A549 (cell line): ENCODE results near the gene OR2M4. TPM values are rescaled to one million over a fixed set of nuclear protein-coding genes. Genes with fewer than 3 reads are reported as not detected.
"Not testable (repeated sequence)": the region's sequence is repeated elsewhere in the genome, so short reads cannot be mapped to it uniquely, and the experiment has no call there.

Source experiments
- ATAC-seq, 2 experiments: fragments of 200-7000 bp in 1 of 2; fragments of >200 bp in 1 of 2; cut with Nextera tagmentation in 1 of 2; cut with Tn5 transposase in 1 of 2; 3 replicates each; pipeline versions ENCODE4 v1.8.0 to v1.9.1; 2018 to 2020; ENCODE audit warnings: mild to moderate bottlenecking in 1 of 2, moderate library complexity in 1 of 2
- CTCF ChIA-PET: fragments of 300-600 bp; sonication (Branson Sonifier 250); formaldehyde crosslinking; extraction: SDS; loops from one replicate; lab custom pipeline; 2021; ENCODE audit warnings: antibody characterized with exemption, inconsistent platforms; lab: Yijun Ruan, JAX
- POLR2A ChIA-PET: fragments of 350-600 bp; formaldehyde crosslinking; extraction: SDS; loops from one replicate; lab custom pipeline; 2021; ENCODE audit warnings: antibody characterized with exemption, inconsistent platforms; lab: Yijun Ruan, JAX
- DNase-seq, 2 experiments: peaks; one replicate each; pipeline versions ENCODE4 v3.0.0 to v3.0.0-alpha.2; 2011 to 2016; ENCODE audit warnings: low read depth in 1 of 2, low spot score in 1 of 2
- FAIRE-seq: peaks from 2 replicates; lab custom pipeline; 2011; peaks lifted over from hg19 to GRCh38; lab: Jason Lieb, UNC
- H3K27ac ChIP-seq, 2 experiments: fragments of >200 bp; sonication (Bioruptor Twin); formaldehyde crosslinking; 3 replicates each; pipeline ENCODE4 v1.5.1; 2016 to 2017
- H3K4me1 ChIP-seq: fragments of >200 bp; sonication (Bioruptor Twin); formaldehyde crosslinking; 3 replicates; pipeline ENCODE4 v1.6.1; 2016
- H3K4me2 ChIP-seq: fragments of >200 bp; sonication (Bioruptor Twin); formaldehyde crosslinking; 3 replicates; pipeline ENCODE4 v1.6.1; 2016
- H3K4me3 ChIP-seq: fragments of >200 bp; sonication (Bioruptor Twin); formaldehyde crosslinking; 3 replicates; pipeline ENCODE4 v1.5.1; 2016
- H3K9me3 ChIP-seq: fragments of >200 bp; sonication (Bioruptor Twin); formaldehyde crosslinking; 3 replicates; pipeline ENCODE4 v1.6.1; 2016
- BCL3 ChIP-seq: fragments of >200 bp; sonication (Bioruptor Twin); formaldehyde crosslinking; IDR thresholded peaks from 3 replicates; pipeline ENCODE4 v1.6.1; 2016
- CEBPB ChIP-seq, 2 experiments: fragments of >200 bp in 1 of 2; sonication (Bioruptor Twin) in 1 of 2; formaldehyde crosslinking in 1 of 2; IDR thresholded peaks; 2 replicates each; pipeline ENCODE4 v1.6.1; 2012 to 2016
- EP300 ChIP-seq, 2 experiments: fragments of >200 bp; sonication (Bioruptor Twin); formaldehyde crosslinking; IDR thresholded peaks; 2 replicates in 1 of 2; 3 replicates in 1 of 2; pipeline ENCODE4 v1.6.1; 2016 to 2017
- ESRRA ChIP-seq: fragments of 150-350 bp; IDR thresholded peaks from 2 replicates; pipeline ENCODE4 v1.6.1; 2014; ENCODE audit warnings: mild to moderate bottlenecking, low read length, borderline replicate concordance
- HDAC2 ChIP-seq: fragments of 200-600 bp; sonication (generic); IDR thresholded peaks from 2 replicates; pipeline ENCODE4 v1.6.1; 2016
- HMGXB4 ChIP-seq: fragments of 250-450 bp; sonication (Bioruptor Pico); IDR thresholded peaks from 2 replicates; pipeline ENCODE4 v1.5.0; 2021; ENCODE audit warnings: mild to moderate bottlenecking, moderate library complexity, borderline replicate concordance
- JUNB ChIP-seq: fragments of >200 bp; sonication (Bioruptor Twin); formaldehyde crosslinking; IDR thresholded peaks from 2 replicates; pipeline ENCODE4 v1.6.1; 2016
- KDM5A ChIP-seq: fragments of 200-600 bp; sonication (generic); IDR thresholded peaks from 2 replicates; pipeline ENCODE4 v1.6.1; 2016; ENCODE audit warnings: antibody characterized with exemption, mild to moderate bottlenecking
- MAFK ChIP-seq: fragments of 450-650 bp; IDR thresholded peaks from 2 replicates; pipeline ENCODE4 v1.6.1; 2014; ENCODE audit not compliant: partially characterized antibody
- MYC ChIP-seq: IDR thresholded peaks from 2 replicates; pipeline ENCODE4 v1.6.1; 2012; ENCODE audit warnings: mild to moderate bottlenecking, inconsistent platforms, low read length, improper control_type of control experiment, borderline replicate concordance
- POLR2A ChIP-seq: IDR thresholded peaks from 2 replicates; pipeline ENCODE4 v1.6.1; 2012; ENCODE audit warnings: mild to moderate bottlenecking, low read length
- RAD21 ChIP-seq, 2 experiments: fragments of >200 bp in 1 of 2; sonication (Bioruptor Twin) in 1 of 2; formaldehyde crosslinking in 1 of 2; IDR thresholded peaks in 1 of 2; conservative IDR thresholded peaks in 1 of 2; 2 replicates in 1 of 2; 3 replicates in 1 of 2; pipeline ENCODE4 v1.6.1; 2012 to 2018; ENCODE audit warnings: inconsistent platforms in 1 of 2
- RNF2 ChIP-seq: fragments of 200-600 bp; sonication (generic); IDR thresholded peaks from 2 replicates; pipeline ENCODE4 v1.6.1; 2016; ENCODE audit warnings: low read depth, mild to moderate bottlenecking, antibody characterized with exemption, moderate library complexity, borderline replicate concordance
- TFCP2L1 ChIP-seq: fragments of 250-450 bp; sonication (Bioruptor Pico); IDR thresholded peaks from 2 replicates; pipeline ENCODE4 v1.5.0; 2021; ENCODE audit warnings: mild to moderate bottlenecking
- TP53 ChIP-seq: fragments of 250-450 bp; sonication (Bioruptor Pico); IDR thresholded peaks from 2 replicates; pipeline ENCODE4 v1.5.0; 2021; ENCODE audit warnings: mild to moderate bottlenecking, moderate library complexity
- WGBS: methylation state at CpG from one replicate; pipeline ENCODE4 v1.1.6; 2017; ENCODE audit errors: missing lambda C conversion rate; 5-methylcytosine and 5-hydroxymethylcytosine counted together
- polyA plus RNA-seq, 4 experiments: library from polyadenylated mRNA; depleted of rRNA in 3 of 4; stranded (reverse); fragments of >200 nt; fragmentation: RNase III in 1 of 4; extraction: RNeasy Plus Mini Kit Qiagen cat#74134 plus additional on column Dnase treatment in 1 of 4; gene quantifications; 2 replicates in 3 of 4; 3 replicates in 1 of 4; pipeline ENCODE4 v1.2.3, GENCODE V29; 2011 to 2017

Gene OR2M4
- polyA plus RNA-seq, 2 of the 4 experiments (the other 2 are of a cell fraction): not detected

GRCh38 chr1:248225537-248225936 lies 5.7 kb upstream of the OR2M4 start (continued):
- TF ChIP-seq HMGXB4 (CRISPR knock-in tag): no peak
- no peak for TF ChIP-seq ESRRA
- no peak for TF ChIP-seq TFCP2L1 (CRISPR knock-in tag)
- no peak for TF ChIP-seq CEBPB (IDR thresholded peaks at IDR 0.05)
- no peak for TF ChIP-seq MAFK
- TF ChIP-seq EP300 (IDR thresholded peaks at IDR 0.05): no peak
- no peak for TF ChIP-seq RAD21 (conservative IDR thresholded peaks at IDR 0.05 in 1 of 2, IDR thresholded peaks at IDR 0.05 in 1 of 2)
- TF ChIP-seq, all 56 proteins: peak for 0

GRCh38 chr1:248229360-248229908 lies 1.8 kb upstream of the OR2M4 start:
- Histone ChIP-seq H3K4me1 (no peaks in the 10 kb centered on the region), H3K4me3 (no peak overlapping the region), H3K27ac (no peak overlapping the region), H3K4me2 (no peak overlapping the region), H3K9me3 (peaks cover 8% of the 10 kb centered on the region; the same call in 1 of the 3 replicates)
- CTCF ChIA-PET: no interaction called here
- POLR2A ChIA-PET: no interaction called here
- FAIRE-seq (no peak), DNase-seq (no peak), ATAC-seq (no peak)
- TF ChIP-seq MAFK (no peak), BCL3 (no peak), JUNB (no peak), HDAC2 (no peak)
- WGBS: 17% methylated on average over 4 of the region's 6 CpGs

GRCh38 chr1:248239478-248239877 lies 8.3 kb downstream of the OR2M4 start:
- H3K4me3 ChIP-seq: no peak overlapping the region
- H3K27ac ChIP-seq: no peak overlapping the region
- ATAC-seq (no peak), DNase-seq (no peak), FAIRE-seq (no peak)
- no peak for TF ChIP-seq RNF2
- TF ChIP-seq KDM5A: no peak
- TF ChIP-seq MYC: no peak
- TF ChIP-seq MAFK: no peak
- TF ChIP-seq BCL3: no peak
- TF ChIP-seq POLR2A: no peak
- CTCF ChIA-PET: no interaction called here
- no peaks in the 10 kb centered on the region for H3K9me3 ChIP-seq
- 10% methylated on average over 9 of the region's 9 CpGs for WGBS
- POLR2A ChIA-PET: no interaction called here
- H3K4me1 ChIP-seq: no peaks in the 10 kb centered on the region
- no peak overlapping the region for H3K4me2 ChIP-seq

GRCh38 chr1:248243204-248243603 lies 12.0 kb downstream of the OR2M4 start:
- ATAC-seq: peak in 1 of 2 experiments; percentile 60; a peak in 3 of 6 replicates
- TF ChIP-seq TP53 (CRISPR knock-in tag): no peak
- peak; percentile 19 to 47; a peak in 3 of 5 replicates for TF ChIP-seq RAD21 (conservative IDR thresholded peaks at IDR 0.05 in 1 of 2, IDR thresholded peaks at IDR 0.05 in 1 of 2)
- H3K4me3 ChIP-seq: no peak overlapping the region

GRCh38 chr1:248259309-248259708 lies 28.1 kb downstream of the OR2M4 start:
- H3K4me2 ChIP-seq, POLR2A ChIA-PET, FAIRE-seq, CTCF ChIA-PET, H3K4me3 ChIP-seq, DNase-seq, H3K27ac ChIP-seq, H3K4me1 ChIP-seq, ATAC-seq, H3K9me3 ChIP-seq: not testable (repeated sequence)
- WGBS: 0% methylated on average over 1 of the region's 1 CpG

More at GRCh38 chr1:248243204-248243603, 12.0 kb downstream of the OR2M4 start:
- Histone ChIP-seq H3K4me1 (no peaks in the 10 kb centered on the region), H3K4me2 (no peak overlapping the region), H3K9me3 (no peaks in the 10 kb centered on the region), H3K27ac (no peak overlapping the region)
- POLR2A ChIA-PET: no interaction called here
- 9% methylated on average over 14 of the region's 14 CpGs for WGBS
- DNase-seq (peak; percentile 13 to 31), FAIRE-seq (no peak)
- CTCF ChIA-PET: no interaction called here
